ENCODE data around the gene C2CD3.

- TF ChIP-seq, protein P1, sequence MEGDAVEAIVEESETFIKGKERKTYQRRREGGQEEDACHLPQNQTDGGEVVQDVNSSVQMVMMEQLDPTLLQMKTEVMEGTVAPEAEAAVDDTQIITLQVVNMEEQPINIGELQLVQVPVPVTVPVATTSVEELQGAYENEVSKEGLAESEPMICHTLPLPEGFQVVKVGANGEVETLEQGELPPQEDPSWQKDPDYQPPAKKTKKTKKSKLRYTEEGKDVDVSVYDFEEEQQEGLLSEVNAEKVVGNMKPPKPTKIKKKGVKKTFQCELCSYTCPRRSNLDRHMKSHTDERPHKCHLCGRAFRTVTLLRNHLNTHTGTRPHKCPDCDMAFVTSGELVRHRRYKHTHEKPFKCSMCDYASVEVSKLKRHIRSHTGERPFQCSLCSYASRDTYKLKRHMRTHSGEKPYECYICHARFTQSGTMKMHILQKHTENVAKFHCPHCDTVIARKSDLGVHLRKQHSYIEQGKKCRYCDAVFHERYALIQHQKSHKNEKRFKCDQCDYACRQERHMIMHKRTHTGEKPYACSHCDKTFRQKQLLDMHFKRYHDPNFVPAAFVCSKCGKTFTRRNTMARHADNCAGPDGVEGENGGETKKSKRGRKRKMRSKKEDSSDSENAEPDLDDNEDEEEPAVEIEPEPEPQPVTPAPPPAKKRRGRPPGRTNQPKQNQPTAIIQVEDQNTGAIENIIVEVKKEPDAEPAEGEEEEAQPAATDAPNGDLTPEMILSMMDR (IDR thresholded peaks at IDR 0.05): no peak
- TF ChIP-seq POLR2A (IDR thresholded peaks at IDR 0.05): no peak
- TF ChIP-seq EP300 (IDR thresholded peaks at IDR 0.05): no peak
- no peak for TF ChIP-seq POLR2AphosphoS5 (IDR thresholded peaks at IDR 0.05)
Observed at GRCh38 chr11:74077193-74077592, 93.6 kb downstream of the C2CD3 start.

All from upper lobe of left lung (tissue), 4 donors.